H9 (cell line): Measurements from ENCODE around the gene PCCA. TPM values are rescaled to one million over a fixed set of nuclear protein-coding genes. Genes with fewer than 3 reads are reported as not detected.

Experiments used
- DNase-seq: peaks from one replicate; pipeline ENCODE4 v3.0.0-alpha.2; 2017
- H2AFZ ChIP-seq: one replicate; pipeline ENCODE4 v1.6.1; 2013; ENCODE audit warnings: mild to moderate bottlenecking, low read length, control low read depth, moderate library complexity
- H2AK5ac ChIP-seq: 2 replicates; pipeline ENCODE4 v1.6.1; 2013; ENCODE audit warnings: low read length, control low read depth, mixed read lengths; ENCODE audit not compliant: insufficient read length
- H2BK120ac ChIP-seq: one replicate; pipeline ENCODE4 v1.6.1; 2013; ENCODE audit warnings: low read depth, mild to moderate bottlenecking, low read length, control low read depth, inconsistent platforms; ENCODE audit not compliant: poor library complexity, severe bottlenecking
- H2BK12ac ChIP-seq: 2 replicates; pipeline ENCODE4 v1.6.1; 2013; ENCODE audit warnings: low read length, control low read depth, mixed read lengths, low read depth; ENCODE audit not compliant: insufficient read length
- H2BK15ac ChIP-seq: 2 replicates; pipeline ENCODE4 v1.6.1; 2013; ENCODE audit warnings: low read depth, low read length, control low read depth
- H2BK20ac ChIP-seq: one replicate; pipeline ENCODE4 v1.6.1; 2013; ENCODE audit warnings: low read depth, mild to moderate bottlenecking, low read length, control low read depth, inconsistent platforms; ENCODE audit not compliant: poor library complexity, severe bottlenecking
- H2BK5ac ChIP-seq: 2 replicates; pipeline ENCODE4 v1.6.1; 2013; ENCODE audit warnings: low read length, control low read depth, mixed read lengths; ENCODE audit not compliant: insufficient read length
- H3K14ac ChIP-seq: 2 replicates; pipeline ENCODE4 v1.6.1; 2013; ENCODE audit warnings: low read length, control low read depth; ENCODE audit not compliant: insufficient read depth
- H3K18ac ChIP-seq: 2 replicates; pipeline ENCODE4 v1.6.1; 2013; ENCODE audit warnings: low read depth, mild to moderate bottlenecking, mixed read lengths, low read length, control low read depth; ENCODE audit not compliant: insufficient read length
- H3K23ac ChIP-seq: 2 replicates; pipeline ENCODE4 v1.6.1; 2013; ENCODE audit warnings: low read length, control low read depth, mixed read lengths, low read depth; ENCODE audit not compliant: insufficient read length
- H3K23me2 ChIP-seq: 2 replicates; pipeline ENCODE4 v1.6.1; 2013; ENCODE audit warnings: low read depth, mild to moderate bottlenecking, mixed read lengths, low read length, control low read depth; ENCODE audit not compliant: insufficient read length, poor library complexity, severe bottlenecking
- H3K27ac ChIP-seq: 2 replicates; pipeline ENCODE4 v1.5.1; 2013; ENCODE audit warnings: low read length, control low read depth, mixed read lengths, low read depth; ENCODE audit not compliant: insufficient read length
- H3K27me3 ChIP-seq: 2 replicates; pipeline ENCODE4 v1.6.1; 2013; ENCODE audit warnings: low read length, control low read depth, inconsistent platforms; ENCODE audit not compliant: insufficient read depth
- H3K4ac ChIP-seq: 2 replicates; pipeline ENCODE4 v1.6.1; 2013; ENCODE audit warnings: low read depth, mild to moderate bottlenecking, control low read depth, inconsistent platforms, low read length, moderate library complexity
- H3K4me1 ChIP-seq: 2 replicates; pipeline ENCODE4 v1.6.1; 2013; ENCODE audit warnings: low read length, control low read depth, inconsistent platforms; ENCODE audit not compliant: insufficient read depth
- H3K4me2 ChIP-seq: 2 replicates; pipeline ENCODE4 v1.6.1; 2013; ENCODE audit warnings: low read length, control low read depth, mixed read lengths; ENCODE audit not compliant: insufficient read length, insufficient read depth
- H3K56ac ChIP-seq: 2 replicates; pipeline ENCODE4 v1.6.1; 2013; ENCODE audit warnings: low read depth, mild to moderate bottlenecking, mixed read lengths, low read length, control low read depth; ENCODE audit not compliant: insufficient read length
- H3K79me1 ChIP-seq: 2 replicates; pipeline ENCODE4 v1.6.1; 2013; ENCODE audit warnings: low read depth, mild to moderate bottlenecking, moderate library complexity, low read length, control low read depth, inconsistent platforms; ENCODE audit not compliant: insufficient read depth, poor library complexity, severe bottlenecking
- H3K79me2 ChIP-seq: 2 replicates; pipeline ENCODE4 v1.6.1; 2013; ENCODE audit warnings: low read length, control low read depth, inconsistent platforms; ENCODE audit not compliant: insufficient read depth
- H3K9ac ChIP-seq: 2 replicates; pipeline ENCODE4 v1.6.1; 2013; ENCODE audit warnings: low read length, control low read depth, mixed read lengths; ENCODE audit not compliant: insufficient read length; ENCODE audit errors: extremely low read depth
- H3K9me3 ChIP-seq: one replicate; pipeline ENCODE4 v1.6.1; 2013; ENCODE audit warnings: low read depth, low read length, inconsistent platforms; ENCODE audit not compliant: control insufficient read depth
- H3T11ph ChIP-seq: one replicate; pipeline ENCODE4 v1.6.1; 2013; ENCODE audit warnings: mild to moderate bottlenecking, low read length, control low read depth, inconsistent platforms
- H4K20me1 ChIP-seq: one replicate; pipeline ENCODE4 v1.6.1; 2013; ENCODE audit not compliant: control insufficient read depth, insufficient read length, insufficient read depth
- H4K5ac ChIP-seq: 2 replicates; pipeline ENCODE4 v1.6.1; 2013; ENCODE audit warnings: low read depth, mild to moderate bottlenecking, mixed read lengths, low read length, control low read depth; ENCODE audit not compliant: insufficient read length
- H4K8ac ChIP-seq: replicated peaks from 2 replicates; pipeline ENCODE4 v1.6.1; 2013; ENCODE audit warnings: low read length, control low read depth, mixed read lengths, low read depth; ENCODE audit not compliant: insufficient read length
- H4K91ac ChIP-seq: 2 replicates; pipeline ENCODE4 v1.6.1; 2013; ENCODE audit warnings: low read depth, mild to moderate bottlenecking, moderate library complexity, mixed read lengths, low read length, control low read depth; ENCODE audit not compliant: insufficient read length
- H3K27ac Mint-ChIP-seq, 3 experiments: 2 replicates in 2 of 3; 3 replicates in 1 of 3; pipeline ENCODE4 v1.8.0; 2020 to 2021; ENCODE audit warnings: mixed read lengths in 3 of 3, mild to moderate bottlenecking in 1 of 3, moderate library complexity in 1 of 3
- H3K27me3 Mint-ChIP-seq: 2 replicates; pipeline ENCODE4 v1.8.0; 2021; ENCODE audit warnings: low read depth, mild to moderate bottlenecking, moderate library complexity, mixed read lengths
- H3K36me3 Mint-ChIP-seq, 3 experiments: 2 replicates in 2 of 3; 3 replicates in 1 of 3; pipeline ENCODE4 v1.8.0; 2020 to 2021; ENCODE audit warnings: low read depth in 3 of 3, mixed read lengths in 3 of 3; ENCODE audit not compliant: insufficient read depth in 1 of 3
- H3K4me1 Mint-ChIP-seq, 2 experiments: 2 replicates each; pipeline ENCODE4 v1.8.0; 2020; ENCODE audit warnings: mixed read lengths in 2 of 2
- H3K4me3 Mint-ChIP-seq, 2 experiments: 2 replicates in 1 of 2; 3 replicates in 1 of 2; pipeline ENCODE4 v1.8.0; 2020 to 2021; ENCODE audit warnings: mild to moderate bottlenecking in 2 of 2, mixed read lengths in 2 of 2, moderate library complexity in 1 of 2
- H3K9me3 Mint-ChIP-seq, 2 experiments: 2 replicates in 1 of 2; 3 replicates in 1 of 2; pipeline ENCODE4 v1.8.0; 2020; ENCODE audit warnings: mild to moderate bottlenecking in 2 of 2, mixed read lengths in 2 of 2, moderate library complexity in 1 of 2
- WGBS: extraction: QIAGEN DNeasy Blood & Tissue Kit; methylation state at CpG from one replicate; pipeline ENCODE4 v1.1.7; 2013; ENCODE audit warnings: missing lambda C conversion rate, low lambda C conversion rate, mixed read lengths; ENCODE audit not compliant: insufficient read length; ENCODE audit errors: extremely low coverage; 5-methylcytosine and 5-hydroxymethylcytosine counted together
- total RNA-seq: library from RNA; stranded (reverse); gene quantifications from 2 replicates; pipeline ENCODE4 v1.2.1, GENCODE V29; 2021
- TF ChIP-seq, protein P1 (sequence below): fragments of 200-600 bp; sonication (generic); conservative IDR thresholded peaks from 3 replicates; pipeline ENCODE4 v1.8.0; 2021; ENCODE audit warnings: antibody characterized with exemption, mild to moderate bottlenecking

The PCCA gene
- total RNA-seq, 1 experiment from 2014 or later: 56.5 TPM

DNA sequence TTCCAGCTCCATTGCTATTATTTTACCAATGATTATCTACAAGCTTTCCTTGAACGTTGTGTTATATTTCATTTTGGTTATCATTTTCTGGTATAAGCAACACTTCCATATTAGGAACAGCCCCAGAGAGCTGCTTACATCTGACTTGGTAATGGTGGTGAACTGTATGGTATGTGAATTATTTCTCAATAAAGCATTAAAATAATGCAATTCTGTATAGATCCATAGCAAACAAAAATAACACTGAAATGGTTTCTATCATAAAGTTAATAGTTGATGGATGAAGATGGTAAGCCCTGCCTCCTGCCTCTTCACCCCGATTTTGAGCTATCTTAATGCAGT lies 472.2 kb downstream of the PCCA start:
- H3K27ac ChIP-seq: no peak overlapping the region
- Mint-ChIP-seq H3K36me3 (peaks cover 4 to 7% (median 7%) of the 10 kb centered on the region in 3 experiments; a peak in 5 of 7 replicates), H3K27ac (no peak overlapping the region), H3K27me3 (peaks cover 2% of the 10 kb centered on the region), H3K4me3 (no peak overlapping the region), H3K9me3 (peaks cover 4 to 5% of the 10 kb centered on the region in 2 experiments; a peak in 3 of 5 replicates), H3K4me1 (peaks cover 3% of the 10 kb centered on the region in 2 experiments; a peak in 3 of 4 replicates)
- H4K5ac ChIP-seq: no peak overlapping the region
- DNase-seq: no peak
- no peak overlapping the region for H2BK20ac ChIP-seq
- H2AK5ac ChIP-seq: no peak overlapping the region
- no peak overlapping the region for H3K23ac ChIP-seq
- H3K14ac ChIP-seq: no peak overlapping the region
- no peak overlapping the region for H3K9ac ChIP-seq
- H3K27me3 ChIP-seq: no peaks in the 10 kb centered on the region
- H2AFZ ChIP-seq: no peak overlapping the region
- no peak overlapping the region for H2BK120ac ChIP-seq
- no peaks in the 10 kb centered on the region for H3K9me3 ChIP-seq
- no peaks in the 10 kb centered on the region for H3K23me2 ChIP-seq
- no CpG with 5 or more reads among the region's 2 CpGs for WGBS
- H2BK5ac ChIP-seq: no peak overlapping the region
- TF ChIP-seq, protein P1, sequence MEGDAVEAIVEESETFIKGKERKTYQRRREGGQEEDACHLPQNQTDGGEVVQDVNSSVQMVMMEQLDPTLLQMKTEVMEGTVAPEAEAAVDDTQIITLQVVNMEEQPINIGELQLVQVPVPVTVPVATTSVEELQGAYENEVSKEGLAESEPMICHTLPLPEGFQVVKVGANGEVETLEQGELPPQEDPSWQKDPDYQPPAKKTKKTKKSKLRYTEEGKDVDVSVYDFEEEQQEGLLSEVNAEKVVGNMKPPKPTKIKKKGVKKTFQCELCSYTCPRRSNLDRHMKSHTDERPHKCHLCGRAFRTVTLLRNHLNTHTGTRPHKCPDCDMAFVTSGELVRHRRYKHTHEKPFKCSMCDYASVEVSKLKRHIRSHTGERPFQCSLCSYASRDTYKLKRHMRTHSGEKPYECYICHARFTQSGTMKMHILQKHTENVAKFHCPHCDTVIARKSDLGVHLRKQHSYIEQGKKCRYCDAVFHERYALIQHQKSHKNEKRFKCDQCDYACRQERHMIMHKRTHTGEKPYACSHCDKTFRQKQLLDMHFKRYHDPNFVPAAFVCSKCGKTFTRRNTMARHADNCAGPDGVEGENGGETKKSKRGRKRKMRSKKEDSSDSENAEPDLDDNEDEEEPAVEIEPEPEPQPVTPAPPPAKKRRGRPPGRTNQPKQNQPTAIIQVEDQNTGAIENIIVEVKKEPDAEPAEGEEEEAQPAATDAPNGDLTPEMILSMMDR: no peak
- no peak overlapping the region for H3T11ph ChIP-seq
- no peaks in the 10 kb centered on the region for H4K20me1 ChIP-seq
- no peaks in the 10 kb centered on the region for H3K79me1 ChIP-seq
- no peak overlapping the region for H2BK15ac ChIP-seq
- no peak overlapping the region for H3K4me2 ChIP-seq
- no peak overlapping the region for H3K56ac ChIP-seq
- no peak overlapping the region for H2BK12ac ChIP-seq
- H3K4ac ChIP-seq: no peak overlapping the region
- H3K18ac ChIP-seq: no peak overlapping the region
- H4K8ac ChIP-seq: no peak overlapping the region
- no peak overlapping the region for H4K91ac ChIP-seq
- H3K4me1 ChIP-seq: no peaks in the 10 kb centered on the region; the same call in 1 of the 2 replicates
- no peaks in the 10 kb centered on the region for H3K79me2 ChIP-seq
